OCI-LY7 (cell line): ENCODE data around the gene MAP3K6.

Experiments
- EZH2phosphoT487 ChIP-seq: fragments of 200-600 bp; sonication (generic); IDR thresholded peaks from 2 replicates; pipeline ENCODE4 v1.6.1; 2018; ENCODE audit warnings: low read depth, borderline replicate concordance, mild to moderate bottlenecking, mixed run types, antibody characterized with exemption, low read length, moderate library complexity, mixed read lengths
- TF ChIP-seq, protein P1 (sequence below): fragments of 200-600 bp; sonication (generic); conservative IDR thresholded peaks from 2 replicates; pipeline ENCODE4 v1.5.1; 2014; ENCODE audit warnings: mild to moderate bottlenecking, antibody characterized with exemption, low read length, moderate library complexity, mixed read lengths

DNA sequence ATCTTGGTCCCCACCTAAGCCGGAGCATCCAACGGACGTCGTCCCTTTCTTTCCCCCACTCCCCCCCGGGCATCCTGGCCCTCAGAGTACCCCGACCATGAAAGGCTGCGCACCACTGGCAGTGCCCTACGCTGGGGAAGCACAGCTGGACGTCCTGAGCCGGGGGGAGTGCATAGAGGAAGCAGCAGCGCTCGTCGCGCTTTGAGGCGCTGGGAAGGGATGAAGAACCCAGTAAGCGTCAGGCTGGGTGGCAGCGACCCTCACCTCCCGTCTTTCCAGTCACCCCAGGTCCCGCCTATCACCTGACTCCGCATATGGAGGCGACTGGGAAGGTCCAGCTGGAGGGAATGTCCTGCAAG, 5.7 kb downstream of the MAP3K6 start:
- TF ChIP-seq, protein P1, sequence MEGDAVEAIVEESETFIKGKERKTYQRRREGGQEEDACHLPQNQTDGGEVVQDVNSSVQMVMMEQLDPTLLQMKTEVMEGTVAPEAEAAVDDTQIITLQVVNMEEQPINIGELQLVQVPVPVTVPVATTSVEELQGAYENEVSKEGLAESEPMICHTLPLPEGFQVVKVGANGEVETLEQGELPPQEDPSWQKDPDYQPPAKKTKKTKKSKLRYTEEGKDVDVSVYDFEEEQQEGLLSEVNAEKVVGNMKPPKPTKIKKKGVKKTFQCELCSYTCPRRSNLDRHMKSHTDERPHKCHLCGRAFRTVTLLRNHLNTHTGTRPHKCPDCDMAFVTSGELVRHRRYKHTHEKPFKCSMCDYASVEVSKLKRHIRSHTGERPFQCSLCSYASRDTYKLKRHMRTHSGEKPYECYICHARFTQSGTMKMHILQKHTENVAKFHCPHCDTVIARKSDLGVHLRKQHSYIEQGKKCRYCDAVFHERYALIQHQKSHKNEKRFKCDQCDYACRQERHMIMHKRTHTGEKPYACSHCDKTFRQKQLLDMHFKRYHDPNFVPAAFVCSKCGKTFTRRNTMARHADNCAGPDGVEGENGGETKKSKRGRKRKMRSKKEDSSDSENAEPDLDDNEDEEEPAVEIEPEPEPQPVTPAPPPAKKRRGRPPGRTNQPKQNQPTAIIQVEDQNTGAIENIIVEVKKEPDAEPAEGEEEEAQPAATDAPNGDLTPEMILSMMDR: no peak
- TF ChIP-seq EZH2phosphoT487: no peak
